SK-N-SH (cell line): ENCODE results near the gene SETD7. TPM values are rescaled to one million over a fixed set of nuclear protein-coding genes. Genes with fewer than 3 reads are reported as not detected.

ENCODE experiments used
- CTCF ChIA-PET: fragments of 300-600, 350-600 bp; formaldehyde crosslinking; extraction: SDS; loops from one replicate; lab custom pipeline; 2021; lab: Yijun Ruan, JAX
- POLR2A ChIA-PET: fragments of 350-600 bp; sonication (Branson Sonifier 250); formaldehyde crosslinking; extraction: SDS; loops from one replicate; lab custom pipeline; 2020; ENCODE audit warnings: antibody characterized with exemption, inconsistent platforms; lab: Yijun Ruan, JAX
- DNase-seq: peaks from one replicate; pipeline ENCODE4 v3.0.0; 2012
- H2AFZ ChIP-seq: fragments of 200-600 bp; sonication (generic); 2 replicates; pipeline ENCODE4 v1.8.1; 2016; ENCODE audit warnings: antibody characterized with exemption, mild to moderate bottlenecking, low read depth
- H3F3A ChIP-seq: fragments of 200-600 bp; sonication (generic); replicated peaks from 2 replicates; pipeline ENCODE3; 2016; ENCODE audit warnings: antibody characterized with exemption, mild to moderate bottlenecking; ENCODE audit not compliant: insufficient read depth
- H3K27ac ChIP-seq, 2 experiments: fragments of 200-500 bp in 1 of 2; fragments of 200-600 bp in 1 of 2; sonication (Bioruptor generic) in 1 of 2; sonication (generic), shearing (Covaris generic) in 1 of 2; 2 replicates each; pipeline versions ENCODE4 v1.5.1 to v1.6.1; 2014 to 2016; ENCODE audit warnings: low read depth in 2 of 2, inconsistent platforms in 1 of 2, low read length in 1 of 2, mild to moderate bottlenecking in 1 of 2, mixed read lengths in 1 of 2
- H3K27me3 ChIP-seq: fragments of 200-600 bp; sonication (generic), shearing (Covaris generic); 2 replicates; pipeline ENCODE4 v1.6.1; 2016; ENCODE audit warnings: mixed run types; ENCODE audit not compliant: insufficient read depth
- H3K36me3 ChIP-seq, 2 experiments: fragments of 200-500 bp in 1 of 2; fragments of 200-600 bp in 1 of 2; sonication (Bioruptor generic) in 1 of 2; sonication (generic) in 1 of 2; replicated peaks in 1 of 2; 2 replicates each; pipeline versions ENCODE3 to v1.5.1; 2014 to 2016; ENCODE audit warnings: low read length in 1 of 2, mild to moderate bottlenecking in 1 of 2; ENCODE audit not compliant: insufficient read depth in 2 of 2, control insufficient read depth in 1 of 2
- H3K4me1 ChIP-seq, 2 experiments: fragments of 200-500 bp in 1 of 2; fragments of 200-600 bp in 1 of 2; sonication (Bioruptor generic) in 1 of 2; sonication (generic), shearing (Covaris generic) in 1 of 2; 2 replicates each; pipeline versions ENCODE4 v1.5.1 to v1.6.1; 2014 to 2016; ENCODE audit warnings: low read depth in 1 of 2, low read length in 1 of 2, mixed run types in 1 of 2; ENCODE audit not compliant: insufficient read depth in 2 of 2, control insufficient read depth in 1 of 2
- H3K4me2 ChIP-seq: fragments of 200-600 bp; sonication (generic), shearing (Covaris generic); 2 replicates; pipeline ENCODE4 v1.6.1; 2017; ENCODE audit warnings: mixed run types
- H3K4me3 ChIP-seq, 2 experiments: fragments of 200-500 bp in 1 of 2; fragments of 200-600 bp in 1 of 2; sonication (Bioruptor generic) in 1 of 2; sonication (generic), shearing (Covaris generic) in 1 of 2; 2 replicates each; pipeline versions ENCODE4 v1.5.1 to v1.8.1; 2014 to 2016; ENCODE audit warnings: low read depth in 2 of 2, inconsistent platforms in 1 of 2, low read length in 1 of 2, mild to moderate bottlenecking in 1 of 2, mixed read lengths in 1 of 2, moderate library complexity in 1 of 2
- H3K79me2 ChIP-seq: fragments of 200-600 bp; sonication (generic); 2 replicates; pipeline ENCODE4 v1.8.1; 2017; ENCODE audit warnings: mild to moderate bottlenecking; ENCODE audit not compliant: insufficient read depth
- H3K9ac ChIP-seq: fragments of 200-600 bp; sonication (generic); 2 replicates; pipeline ENCODE4 v1.6.1; 2017; ENCODE audit warnings: mixed run types
- H3K9me2 ChIP-seq: fragments of 200-600 bp; sonication (generic); 2 replicates; pipeline ENCODE4 v1.6.1; 2017; ENCODE audit warnings: mixed run types
- H3K9me3 ChIP-seq: fragments of 200-600 bp; sonication (generic); 2 replicates; pipeline ENCODE4 v1.6.1; 2017; ENCODE audit warnings: mixed run types, mild to moderate bottlenecking, moderate library complexity
- H4K20me1 ChIP-seq: fragments of 200-600 bp; sonication (generic); 2 replicates; pipeline ENCODE4 v1.6.1; 2017; ENCODE audit warnings: mild to moderate bottlenecking, mixed run types; ENCODE audit not compliant: insufficient read depth
- CHD2 ChIP-seq: fragments of 150-350 bp; IDR thresholded peaks from 2 replicates; pipeline ENCODE4 v1.6.1; 2018; ENCODE audit warnings: low read length; ENCODE audit not compliant: partially characterized antibody
- EZH2phosphoT487 ChIP-seq: fragments of 200-600 bp; sonication (generic); IDR thresholded peaks from 2 replicates; pipeline ENCODE4 v1.6.1; 2017; ENCODE audit warnings: low read depth, mixed run types, mild to moderate bottlenecking, antibody characterized with exemption, moderate library complexity, borderline replicate concordance
- FOXJ3 ChIP-seq: sonication (generic); formaldehyde crosslinking; IDR thresholded peaks from 2 replicates; pipeline ENCODE4 v1.5.1; 2020; ENCODE audit warnings: mild to moderate bottlenecking, missing genetic modification reagents
- JUND ChIP-seq: IDR thresholded peaks from 2 replicates; pipeline ENCODE4 v1.4.0; 2012
- MXI1 ChIP-seq: IDR thresholded peaks from 2 replicates; pipeline ENCODE4 v1.6.1; 2012; ENCODE audit warnings: mild to moderate bottlenecking, low read depth, low read length, improper control_type of control experiment
- NRF1 ChIP-seq: IDR thresholded peaks from 2 replicates; pipeline ENCODE4 v1.6.1; 2012; ENCODE audit warnings: low read depth, mild to moderate bottlenecking, low read length
- POLR2AphosphoS5 ChIP-seq: IDR thresholded peaks from 2 replicates; pipeline ENCODE4 v1.6.1; 2012; ENCODE audit warnings: low read depth, low read length
- RAD21 ChIP-seq: IDR thresholded peaks from 2 replicates; pipeline ENCODE4 v1.6.1; 2012; ENCODE audit warnings: mild to moderate bottlenecking, low read length
- RFX5 ChIP-seq: IDR thresholded peaks from 2 replicates; pipeline ENCODE4 v1.6.1; 2012; ENCODE audit warnings: mild to moderate bottlenecking, improper control_type of control experiment, low read length
- TCF12 ChIP-seq: IDR thresholded peaks from 2 replicates; pipeline ENCODE4 v1.4.0; 2012
- TEAD4 ChIP-seq: IDR thresholded peaks from 2 replicates; pipeline ENCODE4 v1.4.0; 2012; ENCODE audit warnings: mild to moderate bottlenecking, borderline replicate concordance; ENCODE audit not compliant: insufficient read depth
- USF2 ChIP-seq: fragments of 150-350 bp; IDR thresholded peaks from 2 replicates; pipeline ENCODE4 v1.6.1; 2017; ENCODE audit warnings: antibody characterized with exemption, low read length, low read depth, borderline replicate concordance
- YY1 ChIP-seq: IDR thresholded peaks from 2 replicates; pipeline ENCODE4 v1.4.0; 2012; ENCODE audit warnings: low read depth, mild to moderate bottlenecking
- WGBS: methylation state at CpG from one replicate; pipeline ENCODE4 v1.1.6; 2017; ENCODE audit warnings: low lambda C conversion rate; 5-methylcytosine and 5-hydroxymethylcytosine counted together
- polyA plus RNA-seq, 3 experiments: library from polyadenylated mRNA; depleted of rRNA; stranded (reverse); fragments of >200 nt; gene quantifications; 2 replicates each; pipeline ENCODE4 v1.2.3, GENCODE V29; 2012
- TF ChIP-seq, protein P1 (sequence below): IDR thresholded peaks from 2 replicates; pipeline ENCODE4 v1.4.0; 2012; ENCODE audit warnings: low read depth
- TF ChIP-seq, protein P2 (sequence below): fragments of 150-350 bp; IDR thresholded peaks from 2 replicates; pipeline ENCODE4 v1.6.1; 2016; ENCODE audit warnings: mild to moderate bottlenecking, low read depth, low read length

The SETD7 gene
- polyA plus RNA-seq, 1 of the 3 experiments (the other 2 are of a cell fraction), result 5.0 TPM

DNA sequence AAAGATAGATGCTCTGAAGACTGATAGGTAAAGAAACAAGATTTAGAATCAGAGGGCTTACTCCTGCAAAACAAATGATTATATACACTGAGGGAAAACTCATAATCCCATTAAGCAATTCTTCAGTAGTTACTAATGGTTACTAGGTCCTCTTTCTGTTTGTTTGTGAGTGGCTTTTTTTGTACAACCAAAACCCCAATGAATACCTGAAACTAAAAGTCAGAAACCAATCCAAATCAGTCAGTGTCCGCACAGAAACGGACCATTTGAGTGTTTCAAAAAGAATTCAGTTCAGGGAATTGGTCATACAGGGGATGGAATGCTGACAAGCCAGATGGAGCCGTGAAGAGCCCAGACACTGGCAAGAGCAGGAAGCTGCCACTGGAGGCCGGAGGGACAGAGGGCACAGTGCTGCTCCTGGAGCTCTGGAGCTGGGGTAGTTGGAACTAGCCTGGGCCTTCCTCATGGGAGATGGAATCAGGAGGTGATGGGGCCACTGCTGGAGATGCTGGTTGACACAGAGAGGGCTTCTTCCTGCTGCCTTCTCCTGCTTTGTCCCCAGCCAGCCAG is 31.9 kb downstream of the SETD7 start:
- Histone ChIP-seq H3K4me3 (no peak overlapping the region), H3K27me3 (no peaks in the 10 kb centered on the region), H3K4me1 (no peaks in the 10 kb centered on the region), H3K9me2 (no peaks in the 10 kb centered on the region), H3K9me3 (no peaks in the 10 kb centered on the region), H2AFZ (no peak overlapping the region), H3K36me3 (peaks cover 34 to 53% of the 10 kb centered on the region in 2 experiments), H3K4me2 (no peak overlapping the region), H3F3A (peaks cover 2% of the 10 kb centered on the region), H3K27ac (no peak overlapping the region), H3K9ac (no peak overlapping the region), H4K20me1 (no peaks in the 10 kb centered on the region), H3K79me2 (no peaks in the 10 kb centered on the region)
- no peak for DNase-seq
- POLR2A ChIA-PET, result no interaction called here
- TF ChIP-seq NRF1, result no peak
- TF ChIP-seq CHD2, result no peak
- no peak for TF ChIP-seq MXI1
- no peak for TF ChIP-seq USF2
- TF ChIP-seq JUND, result no peak
- TF ChIP-seq TCF12, result no peak
- TF ChIP-seq FOXJ3 (CRISPR knock-in tag), result no peak
- TF ChIP-seq YY1, result no peak
- TF ChIP-seq, protein P1, sequence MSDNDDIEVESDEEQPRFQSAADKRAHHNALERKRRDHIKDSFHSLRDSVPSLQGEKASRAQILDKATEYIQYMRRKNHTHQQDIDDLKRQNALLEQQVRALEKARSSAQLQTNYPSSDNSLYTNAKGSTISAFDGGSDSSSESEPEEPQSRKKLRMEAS, result no peak
- TF ChIP-seq RFX5, result no peak
- TF ChIP-seq, protein P2, sequence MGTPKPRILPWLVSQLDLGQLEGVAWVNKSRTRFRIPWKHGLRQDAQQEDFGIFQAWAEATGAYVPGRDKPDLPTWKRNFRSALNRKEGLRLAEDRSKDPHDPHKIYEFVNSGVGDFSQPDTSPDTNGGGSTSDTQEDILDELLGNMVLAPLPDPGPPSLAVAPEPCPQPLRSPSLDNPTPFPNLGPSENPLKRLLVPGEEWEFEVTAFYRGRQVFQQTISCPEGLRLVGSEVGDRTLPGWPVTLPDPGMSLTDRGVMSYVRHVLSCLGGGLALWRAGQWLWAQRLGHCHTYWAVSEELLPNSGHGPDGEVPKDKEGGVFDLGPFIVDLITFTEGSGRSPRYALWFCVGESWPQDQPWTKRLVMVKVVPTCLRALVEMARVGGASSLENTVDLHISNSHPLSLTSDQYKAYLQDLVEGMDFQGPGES, result no peak
- no peak for TF ChIP-seq EZH2phosphoT487
- no peak for TF ChIP-seq POLR2AphosphoS5
- no peak for TF ChIP-seq RAD21
- CTCF ChIA-PET, result no interaction called here
- 91% methylated on average over 4 of the region's 4 CpGs for WGBS

DNA sequence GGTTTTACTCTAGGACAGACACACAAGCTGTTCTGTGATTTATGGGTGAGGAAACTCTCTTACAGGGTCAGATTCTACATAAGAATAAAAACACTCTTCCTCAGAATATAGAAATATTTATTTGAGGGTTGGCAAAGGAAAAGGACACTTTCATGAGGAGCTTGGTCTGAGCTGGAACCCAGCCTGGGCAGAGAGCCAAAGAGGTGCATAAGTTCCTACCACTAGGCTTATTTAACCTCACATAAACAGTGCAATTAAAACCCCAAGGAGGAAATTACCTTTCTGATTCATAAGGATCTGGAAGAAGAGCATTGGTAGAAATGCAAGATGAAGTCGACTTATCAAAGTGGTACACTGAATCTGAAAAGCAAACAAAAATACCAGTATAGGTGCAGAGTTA is 32.9 kb downstream of the SETD7 start:
- TF ChIP-seq JUND (no peak), TEAD4 (no peak)
- no peaks in the 10 kb centered on the region for H3K4me1 ChIP-seq
- H3K4me3 ChIP-seq, result no peak overlapping the region
- H2AFZ ChIP-seq, result no peak overlapping the region
- no peaks in the 10 kb centered on the region for H4K20me1 ChIP-seq
- no peaks in the 10 kb centered on the region for H3K9me2 ChIP-seq
- no peaks in the 10 kb centered on the region for H3K79me2 ChIP-seq
- WGBS, result 77% methylated on average over 1 of the region's 1 CpG
- no peaks in the 10 kb centered on the region for H3K9me3 ChIP-seq
- no peaks in the 10 kb centered on the region for H3F3A ChIP-seq
- DNase-seq, result no peak
- H3K9ac ChIP-seq, result no peak overlapping the region
- H3K27ac ChIP-seq, result no peak overlapping the region
- ChIA-PET POLR2A (no interaction called here), CTCF (interaction anchor here (1.1 to 2.0 kb wide), 3 partner anchors 7 to 25 kb away, joined by 3 to 10 read pairs (median 5); no protein-coding TSS in a partner anchor)
- no peak overlapping the region for H3K4me2 ChIP-seq
- peaks cover 27 to 52% of the 10 kb centered on the region in 2 experiments for H3K36me3 ChIP-seq
- H3K27me3 ChIP-seq, result no peaks in the 10 kb centered on the region
